Fibroblast of gingiva (primary cell): ENCODE results near the gene AGPS.

Experiments used
- DNase-seq: peaks from one replicate; pipeline ENCODE4 v3.0.0-alpha.2; 2011; ENCODE audit warnings: low read depth

Gene AGPS

GRCh38 chr2:177592397-177592796, 199.8 kb downstream of the AGPS start:
- no peak for DNase-seq

DNA sequence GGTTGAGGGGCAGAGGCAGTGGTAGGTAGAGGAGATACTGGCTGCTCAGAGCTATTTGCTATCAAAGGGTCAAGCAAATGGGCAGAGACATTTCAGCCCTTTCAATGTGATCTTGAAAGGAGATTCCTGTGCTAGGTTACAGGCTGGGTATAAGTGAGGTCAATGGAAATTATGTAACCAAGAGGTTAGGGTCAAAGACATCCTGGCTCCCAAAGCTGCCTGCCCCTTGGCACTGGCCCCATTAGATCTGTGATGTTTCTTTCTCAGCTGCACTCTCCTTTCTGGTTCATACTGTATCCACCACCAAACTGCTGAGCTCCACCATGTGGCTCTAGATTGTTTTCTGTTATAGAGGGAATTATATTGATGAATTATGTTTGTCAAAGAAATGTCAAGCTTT, 200.4 kb downstream of the AGPS start:
- DNase-seq: no peak

GRCh38 chr2:177593402-177593801, 200.8 kb downstream of the AGPS start:
- DNase-seq: no peak
